Endometrial microvascular endothelial cells (primary cell): ENCODE measurements around the gene SH3BP2. TPM values are rescaled to one million over a fixed set of nuclear protein-coding genes. Genes with fewer than 3 reads are reported as not detected.

ENCODE experiments used
- in situ Hi-C: cut with HindIII; loops from 2 replicates; pipeline ENCODE4 v1.10.0; 2017; ENCODE audit warnings: low sequenced_read_pairs, low pct_unique_long_range_greater_than_20kb; ENCODE audit errors: inconsistent ontology term
- total RNA-seq: library from RNA; depleted of rRNA; stranded (reverse); fragments of >200 nt; gene quantifications from one replicate; pipeline ENCODE4 v1.2.3, GENCODE V29; 2015; ENCODE audit errors: inconsistent ontology term

Gene SH3BP2
- 41.4 TPM for total RNA-seq

- in situ Hi-C loops = no loop called here
Observed at GRCh38 chr4:2792711-2793585, at the start of gene SH3BP2. SH3BP2 (plus strand) TSS chr4:2793085; CDS start chr4:2820618, 27,533 bp downstream.

- in situ Hi-C loops = no loop called here
Observed at GRCh38 chr4:2743518-2744445, 49.1 kb upstream of the SH3BP2 start.

GRCh38 chr4:2744576-2745270, 48.2 kb upstream of the SH3BP2 start:
- in situ Hi-C loops = no loop called here

GRCh38 chr4:2745516-2745915, 47.4 kb upstream of the SH3BP2 start:
- in situ Hi-C loops = no loop called here

GRCh38 chr4:2745981-2746806, 46.7 kb upstream of the SH3BP2 start:
- in situ Hi-C loops = no loop called here

- in situ Hi-C loops = no loop called here
Observed at GRCh38 chr4:2746891-2747695, 45.8 kb upstream of the SH3BP2 start.

GRCh38 chr4:2750719-2751605, 41.9 kb upstream of the SH3BP2 start:
- in situ Hi-C loops = no loop called here

- in situ Hi-C loops = no loop called here
Observed at GRCh38 chr4:2753436-2753835, 39.4 kb upstream of the SH3BP2 start.

- in situ Hi-C loops = no loop called here
Observed at GRCh38 chr4:2754848-2755819, 37.8 kb upstream of the SH3BP2 start.

GRCh38 chr4:2755821-2756690, 36.8 kb upstream of the SH3BP2 start, which contains the start of gene TNIP2:
TNIP2 (minus strand) TSS chr4:2756336; CDS start chr4:2756289, 47 bp downstream.
- in situ Hi-C loops = no loop called here

- in situ Hi-C loops = no loop called here
Observed at GRCh38 chr4:2756691-2757350, 36.1 kb upstream of the SH3BP2 start.

GRCh38 chr4:2757426-2757825, 35.5 kb upstream of the SH3BP2 start:
- in situ Hi-C loops = no loop called here

GRCh38 chr4:2761035-2761923, 31.6 kb upstream of the SH3BP2 start:
- in situ Hi-C loops = no loop called here
